ENCODE measurements around the gene PSMD1.

Gene PSMD1

DNA sequence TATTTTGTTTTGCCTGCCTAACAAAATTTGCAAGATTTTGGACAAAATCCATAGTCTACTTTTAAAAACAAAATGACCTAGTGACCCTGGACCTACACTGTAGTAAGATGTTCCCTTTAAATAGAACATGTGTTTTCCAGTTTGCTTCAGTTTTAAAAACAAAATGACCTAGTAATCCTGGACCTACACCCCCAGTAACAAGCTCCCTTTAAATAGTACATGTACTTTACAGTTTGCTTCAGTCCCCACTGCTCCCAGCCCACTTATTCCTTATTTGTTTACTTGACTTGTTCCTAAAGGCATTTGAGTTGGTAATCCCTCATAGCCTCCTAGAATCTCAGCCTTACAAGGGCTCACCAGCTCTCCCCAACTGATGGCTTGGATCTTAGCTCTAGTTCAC lies 102.6 kb downstream of the PSMD1 start:
- Histone ChIP-seq H3K36me3 (ENCODE audit: insufficient read depth) (0 out of 2 replicates have a peak, but pooled peaks cover 4% of the 10 kb centered on the region), H4K20me1 (ENCODE audit: insufficient read depth) (no peaks in the 10 kb centered on the region), H2AFZ (ENCODE audit: low read depth) (no peak overlapping the region), H3K79me2 (ENCODE audit: insufficient read depth, low read depth) (no peaks in the 10 kb centered on the region), H3K4me3 (IDR thresholded peaks at IDR 0.05; ENCODE audit: insufficient read depth, low read depth, low read length) (no peak overlapping the region), H3K4me2 (no peak overlapping the region), H3K27ac (no peak overlapping the region), H3K9ac (no peak overlapping the region), H3K4me1 (ENCODE audit: low read depth, poor library complexity, severe bottlenecking) (no peaks in the 10 kb centered on the region), H3K27me3 (ENCODE audit: insufficient read depth, low read depth) (no peaks in the 10 kb centered on the region)
- no peak for TF ChIP-seq CTCF (conservative IDR thresholded peaks at IDR 0.05; ENCODE audit: low read depth, low read length)

DNA sequence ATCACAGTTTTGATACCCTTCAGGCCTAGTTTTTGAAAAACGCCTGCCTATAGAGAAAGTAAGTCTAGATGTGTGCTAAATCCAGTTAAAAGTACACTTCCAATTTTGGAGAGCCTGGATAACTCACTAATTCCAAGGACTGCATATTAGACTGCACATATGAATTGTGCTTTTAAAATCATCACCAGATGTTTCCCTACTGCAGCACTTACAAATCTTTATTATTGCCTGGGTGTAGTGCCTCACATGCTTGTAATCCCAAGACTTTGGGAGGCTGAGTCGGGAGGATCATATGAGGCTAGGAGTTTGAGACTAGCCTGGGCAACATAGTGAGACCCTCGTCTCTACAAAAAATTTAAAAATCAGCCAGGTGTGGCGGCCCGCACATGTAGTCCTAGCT lies 104.0 kb downstream of the PSMD1 start:
- Histone ChIP-seq H3K27ac (no peak overlapping the region), H2AFZ (ENCODE audit: low read depth) (no peak overlapping the region), H3K36me3 (ENCODE audit: insufficient read depth) (peaks cover 6% of the 10 kb centered on the region; the same call in 1 of the 2 replicates), H3K4me1 (ENCODE audit: low read depth, poor library complexity, severe bottlenecking) (no peaks in the 10 kb centered on the region), H3K9ac (no peak overlapping the region), H4K20me1 (ENCODE audit: insufficient read depth) (no peaks in the 10 kb centered on the region), H3K4me2 (no peak overlapping the region), H3K4me3 (IDR thresholded peaks at IDR 0.05; ENCODE audit: insufficient read depth, low read depth, low read length) (no peak overlapping the region), H3K79me2 (ENCODE audit: insufficient read depth, low read depth) (no peaks in the 10 kb centered on the region), H3K27me3 (ENCODE audit: insufficient read depth, low read depth) (no peaks in the 10 kb centered on the region)
- no peak for TF ChIP-seq CTCF (conservative IDR thresholded peaks at IDR 0.05; ENCODE audit: low read depth, low read length)

- TF ChIP-seq CTCF (conservative IDR thresholded peaks at IDR 0.05; ENCODE audit: low read depth, low read length): no peak
- Histone ChIP-seq H3K27me3 (ENCODE audit: insufficient read depth, low read depth) (no peaks in the 10 kb centered on the region), H3K4me1 (ENCODE audit: low read depth, poor library complexity, severe bottlenecking) (no peaks in the 10 kb centered on the region), H3K4me3 (IDR thresholded peaks at IDR 0.05; ENCODE audit: insufficient read depth, low read depth, low read length) (no peak overlapping the region), H2AFZ (ENCODE audit: low read depth) (no peak overlapping the region), H3K36me3 (ENCODE audit: insufficient read depth) (peaks cover 11% of the 10 kb centered on the region; the same call in 1 of the 2 replicates), H3K27ac (no peak overlapping the region), H3K79me2 (ENCODE audit: insufficient read depth, low read depth) (no peaks in the 10 kb centered on the region), H3K4me2 (no peak overlapping the region), H3K9ac (no peak overlapping the region), H4K20me1 (ENCODE audit: insufficient read depth) (no peaks in the 10 kb centered on the region)
These were observed 104.7 kb downstream of the PSMD1 start for GRCh38 chr2:231161252-231161839.

GRCh38 chr2:231161877-231162329 lies 105.2 kb downstream of the PSMD1 start:
- H3K9ac ChIP-seq: no peak overlapping the region
- no peak overlapping the region for H3K27ac ChIP-seq
- no peaks in the 10 kb centered on the region for H3K4me1 ChIP-seq (ENCODE audit: low read depth, poor library complexity, severe bottlenecking)

More at GRCh38 chr2:231161877-231162329, 105.2 kb downstream of the PSMD1 start:
- no peaks in the 10 kb centered on the region for H3K79me2 ChIP-seq (ENCODE audit: insufficient read depth, low read depth)
- H3K4me2 ChIP-seq: no peak overlapping the region
- TF ChIP-seq CTCF (conservative IDR thresholded peaks at IDR 0.05; ENCODE audit: low read depth, low read length): no peak
- H3K4me3 ChIP-seq (IDR thresholded peaks at IDR 0.05; ENCODE audit: insufficient read depth, low read depth, low read length): no peak overlapping the region
- no peaks in the 10 kb centered on the region for H4K20me1 ChIP-seq (ENCODE audit: insufficient read depth)
- no peak overlapping the region for H2AFZ ChIP-seq (ENCODE audit: low read depth)
- peaks cover 11% of the 10 kb centered on the region; the same call in 1 of the 2 replicates for H3K36me3 ChIP-seq (ENCODE audit: insufficient read depth)
- H3K27me3 ChIP-seq (ENCODE audit: insufficient read depth, low read depth): no peaks in the 10 kb centered on the region

All from KMS-11 (cell line).